Head of caudate nucleus (tissue), 42 donors: ENCODE measurements around the gene BRI3.

ENCODE experiments used
- DNase-seq, 42 donors: peaks; one replicate each; pipeline versions ENCODE4 v3.0.0 to v3.0.0-alpha.2; 2020 to 2021; ENCODE audit warnings: mixed read lengths in 7 of 42
- intact Hi-C: fragments of 100-400 bp; cut with DNase I; formaldehyde crosslinking; loops from one replicate; pipeline ENCODE4 v1.15.0; 2022

Gene BRI3, protein sequence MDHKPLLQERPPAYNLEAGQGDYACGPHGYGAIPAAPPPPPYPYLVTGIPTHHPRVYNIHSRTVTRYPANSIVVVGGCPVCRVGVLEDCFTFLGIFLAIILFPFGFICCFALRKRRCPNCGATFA

DNA sequence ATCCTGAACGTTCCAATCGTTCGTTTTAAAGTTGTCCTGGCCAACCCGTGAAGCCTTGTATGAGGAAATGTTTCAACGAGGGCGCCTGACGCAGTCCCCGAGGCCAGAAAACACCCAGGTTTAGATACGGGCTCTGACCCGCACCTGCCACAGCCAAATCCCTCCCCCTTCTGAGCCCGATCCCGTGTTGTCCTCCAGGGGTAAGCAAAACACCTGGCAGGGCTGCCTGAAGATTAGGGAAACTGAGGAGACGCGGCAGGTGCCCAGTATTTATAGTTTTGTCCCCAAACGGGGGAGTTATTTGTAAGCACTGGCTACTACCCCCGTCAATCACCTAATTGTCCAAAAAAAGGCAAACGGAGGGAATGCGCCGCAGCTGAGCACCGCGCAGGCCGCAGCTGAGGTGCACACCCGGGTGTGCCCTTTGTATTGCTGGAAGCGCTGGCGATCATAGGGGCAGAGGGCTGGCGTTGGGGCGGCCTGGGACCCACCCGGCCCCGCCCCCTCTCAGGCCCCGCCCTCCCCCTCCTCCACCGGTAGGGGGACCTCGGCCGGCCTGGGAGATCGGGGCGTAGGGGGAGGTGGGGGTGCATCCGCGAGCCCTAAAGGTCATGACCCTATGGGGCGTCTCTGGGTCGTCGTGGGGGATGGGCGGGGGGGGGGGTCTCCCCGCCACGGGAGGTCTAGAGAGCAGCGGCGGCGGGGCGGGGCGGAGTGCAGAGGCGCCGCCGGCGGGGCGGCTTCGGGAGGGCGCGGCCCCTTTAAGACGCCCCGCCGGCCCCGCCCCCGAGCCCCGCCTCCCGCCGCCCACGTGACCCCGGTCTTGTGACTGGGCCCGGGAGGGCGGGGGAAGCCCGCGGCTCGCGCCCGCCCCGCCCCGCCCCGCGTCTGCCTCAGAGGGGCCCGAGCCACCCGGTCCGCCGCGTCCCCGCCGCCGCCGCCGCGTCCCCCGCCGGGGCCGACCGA is at the start of gene BRI3:
Gene BRI3 (plus strand): TSS at position 896 of the 966 bp plus-strand sequence. CDS start 110 bp downstream, outside the sequence.
- intact Hi-C loops = loop anchor here (10.0 kb wide), 1 partner anchor 594 kb away; the partner anchor contains the start of genes TMEM130 and TRRAP
- peak; percentile 66 to 95 (median 88) for DNase-seq

DNA sequence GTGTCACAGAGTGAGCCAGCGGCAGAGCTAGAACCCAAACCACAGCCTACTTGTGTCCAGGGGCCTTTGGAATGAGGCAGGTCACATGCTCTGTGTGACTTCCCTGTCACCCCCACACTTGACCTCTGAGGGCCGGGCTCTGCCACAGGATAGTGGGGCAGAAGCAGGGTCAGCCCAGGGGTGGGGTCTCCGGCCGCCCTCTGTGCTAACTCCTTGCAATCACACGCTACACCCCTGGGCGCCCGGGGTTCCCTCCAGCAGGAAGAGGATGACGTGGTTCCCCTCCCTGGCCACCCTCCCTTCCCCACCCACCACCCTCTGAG is 49.3 kb upstream of the BRI3 start:
- no peak for DNase-seq
- intact Hi-C loops = no loop called here

DNA sequence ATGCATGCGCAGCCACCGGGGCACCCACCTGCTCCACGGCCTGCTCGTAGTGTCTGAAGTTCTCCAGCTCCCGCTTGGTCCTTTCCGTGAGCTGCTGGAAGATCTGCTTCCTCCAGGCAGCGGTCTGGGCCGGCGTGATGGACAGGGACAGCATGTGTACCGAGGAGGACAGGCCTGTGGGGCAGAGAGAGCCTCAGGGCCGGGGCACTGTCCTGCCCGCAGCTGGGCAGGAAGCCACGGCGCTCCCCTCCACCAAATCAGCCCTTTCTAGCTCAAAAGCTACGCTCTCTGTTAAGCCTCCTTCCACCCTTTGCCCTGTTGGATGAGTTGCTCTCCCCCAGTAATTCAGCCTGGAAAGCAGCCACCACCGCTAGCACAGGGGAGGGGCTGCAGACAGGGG is 48.7 kb upstream of the BRI3 start:
- intact Hi-C loops = no loop called here
- no peak for DNase-seq

DNA sequence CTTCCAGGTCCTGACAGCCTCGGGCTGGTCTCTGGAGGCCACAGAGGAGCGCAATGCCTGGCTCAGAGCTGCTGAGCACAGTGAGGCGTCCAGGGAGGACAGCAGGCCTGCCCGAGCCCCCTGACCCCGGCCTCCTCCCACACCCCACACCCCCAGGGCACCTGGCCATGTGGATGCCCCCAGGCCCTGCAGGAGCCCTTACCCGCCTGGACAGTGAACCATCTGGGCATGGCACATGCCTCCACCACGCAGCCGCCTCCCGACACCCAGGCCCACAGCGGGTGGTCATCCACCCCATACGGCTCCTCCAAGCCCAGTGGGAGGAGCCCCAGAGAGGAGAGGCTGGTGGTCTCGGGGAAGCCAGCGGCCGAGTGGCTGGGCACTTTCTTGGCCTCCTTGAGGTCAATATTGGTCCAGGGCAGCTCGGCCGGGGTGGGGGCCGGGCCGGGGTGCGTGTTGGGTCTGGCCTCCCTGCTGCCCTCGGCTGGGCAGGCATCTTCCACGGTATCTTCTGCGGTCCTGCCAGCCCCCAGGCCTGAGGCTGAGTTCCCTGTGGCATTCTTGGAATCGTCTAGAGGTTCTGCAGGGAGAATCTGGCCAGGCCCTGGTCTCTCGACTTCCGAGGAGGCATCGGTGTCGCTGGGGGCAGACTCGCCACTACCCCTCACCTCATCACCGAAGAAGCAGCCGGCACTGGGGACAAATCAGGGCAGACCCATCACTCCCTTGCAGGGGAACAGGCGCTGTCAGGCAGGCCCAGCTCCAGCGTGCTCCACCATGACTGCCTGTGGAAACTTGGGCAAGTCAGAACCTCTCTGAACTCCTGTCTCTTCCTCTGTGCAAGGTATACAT is 48.0 kb upstream of the BRI3 start:
- DNase-seq = no peak
- intact Hi-C loops = no loop called here

DNA sequence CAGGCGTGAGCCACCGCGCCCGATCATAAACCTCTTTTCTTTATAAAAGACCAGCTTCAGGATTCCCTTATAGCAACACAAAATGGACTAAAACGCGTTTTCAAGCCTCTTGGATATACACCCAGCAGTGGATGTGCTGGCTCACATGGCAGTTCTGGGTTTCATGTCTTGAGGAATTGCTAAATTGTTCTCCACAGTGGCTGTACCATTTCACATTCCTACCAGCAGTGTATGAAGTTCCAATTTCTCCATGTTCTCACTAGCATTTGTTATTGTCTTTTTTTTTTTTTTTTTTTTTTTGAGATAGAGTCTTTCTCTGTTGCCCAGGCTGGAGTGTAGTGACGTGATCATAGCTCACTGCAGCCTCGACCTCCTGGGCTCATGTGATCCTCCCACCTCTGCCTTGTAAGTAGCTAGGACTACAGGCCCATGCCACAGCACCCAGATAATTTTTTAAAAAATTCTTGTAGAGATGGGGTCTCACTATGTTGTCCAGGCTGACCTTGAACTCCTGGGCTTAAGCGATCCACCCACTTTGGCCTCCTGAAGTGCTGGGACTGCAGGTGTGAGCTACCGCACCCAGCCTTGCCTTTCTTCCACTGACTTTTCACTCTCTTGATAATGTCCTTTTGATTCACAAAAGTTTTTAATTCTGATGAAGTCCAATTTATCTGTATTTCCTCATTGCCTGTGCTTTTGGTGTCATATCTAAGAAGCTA is 46.9 kb upstream of the BRI3 start:
- intact Hi-C loops = no loop called here
- no peak for DNase-seq

DNA sequence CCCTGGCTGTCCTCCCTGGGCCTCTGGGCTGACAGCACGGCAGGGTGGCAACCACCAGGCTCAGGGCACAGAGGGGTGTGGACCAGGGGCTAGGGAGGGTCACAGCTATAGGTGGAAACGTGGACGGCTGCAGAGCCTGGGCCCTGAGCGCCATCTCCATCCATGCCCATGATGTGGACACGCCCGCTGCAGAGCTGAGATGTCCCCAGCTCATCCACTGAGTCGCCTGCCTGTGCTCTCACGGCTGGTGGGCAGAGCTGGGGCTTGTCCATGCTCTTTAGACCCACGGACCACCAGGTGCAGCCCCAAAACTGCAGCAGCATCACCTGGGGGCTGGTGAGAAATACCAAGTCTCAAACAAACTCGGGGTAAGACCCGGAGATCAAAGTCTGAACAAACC is 45.6 kb upstream of the BRI3 start:
- intact Hi-C loops = no loop called here
- no peak for DNase-seq

DNA sequence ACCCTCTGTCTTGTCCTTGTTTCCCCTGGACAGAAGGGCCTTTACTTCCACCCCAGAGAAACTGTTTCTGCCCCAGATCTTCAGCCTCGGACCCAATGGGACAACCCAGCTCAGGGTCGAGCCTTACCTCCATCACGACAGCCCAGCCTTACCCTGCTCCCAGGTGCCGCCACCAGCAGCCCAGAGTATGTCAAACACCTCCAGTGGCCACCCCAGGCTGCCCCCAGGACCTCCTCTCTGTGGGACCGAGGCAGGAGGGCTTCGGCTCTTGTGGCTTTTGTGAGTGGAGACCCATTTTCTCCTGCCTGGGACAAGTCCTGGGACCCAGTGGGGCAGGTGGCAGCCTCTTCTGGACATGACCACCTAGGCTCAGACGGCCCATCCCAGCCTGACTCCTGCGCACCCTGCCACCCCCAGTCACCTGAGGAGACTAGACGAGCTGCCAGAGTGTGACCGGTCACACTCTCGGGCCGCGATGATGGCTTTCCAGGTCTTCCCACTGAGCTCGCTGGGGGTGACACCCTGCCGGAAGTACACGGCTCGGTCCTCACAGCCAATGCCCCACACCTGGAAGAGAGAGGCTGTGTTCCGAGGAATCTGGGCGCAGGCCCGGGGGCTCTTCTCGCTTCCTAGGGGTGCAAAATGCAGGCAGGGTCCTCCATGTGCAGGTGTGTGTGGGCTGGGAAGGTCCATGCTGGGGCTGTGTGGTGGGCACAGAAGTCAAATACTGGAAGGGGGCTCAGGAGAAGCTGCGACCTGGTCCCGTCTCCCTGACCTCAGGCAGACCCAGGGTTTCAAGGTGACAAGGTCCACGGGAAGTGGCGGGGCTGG is 44.9 kb upstream of the BRI3 start:
- intact Hi-C loops = no loop called here
- DNase-seq = no peak

DNA sequence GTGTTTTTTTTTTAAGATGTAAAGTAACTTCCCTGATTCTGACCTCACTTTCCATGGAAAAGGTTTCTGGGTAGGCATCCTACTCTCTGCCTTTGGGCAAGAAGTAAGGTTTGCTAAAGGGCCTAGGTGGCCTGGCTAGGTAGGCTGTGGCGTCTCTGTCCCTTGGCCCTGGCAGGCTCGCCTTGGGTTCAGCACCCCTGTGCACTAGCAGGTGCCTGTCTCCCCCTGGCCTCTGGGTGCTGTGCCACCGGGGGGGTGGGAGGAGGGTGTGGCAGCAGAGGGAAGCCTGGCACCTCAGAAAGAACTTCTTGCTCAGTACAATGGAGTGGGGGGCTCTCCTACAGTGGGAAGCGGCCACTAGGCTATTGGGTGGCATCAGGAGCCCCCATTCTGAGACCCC is 43.4 kb upstream of the BRI3 start:
- intact Hi-C loops = no loop called here
- DNase-seq = no peak

DNA sequence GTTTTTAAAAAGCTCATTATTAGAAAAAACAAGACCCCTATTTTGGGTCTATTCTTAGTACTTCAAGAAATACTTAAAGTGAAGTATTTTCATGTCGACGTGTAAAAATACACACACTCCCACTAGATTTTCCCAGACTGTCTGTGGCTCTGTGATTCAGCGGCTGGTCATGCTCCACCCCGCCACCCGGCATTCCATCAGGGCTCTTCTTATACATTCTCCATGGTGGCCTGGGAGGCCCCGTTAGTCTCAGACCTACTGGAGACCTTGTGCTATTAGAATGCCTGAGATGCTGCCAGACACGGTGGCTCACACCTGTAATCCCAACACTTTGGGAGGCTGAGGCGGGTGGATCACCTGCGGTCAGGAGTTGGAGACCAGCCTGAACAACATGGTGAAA is 42.5 kb upstream of the BRI3 start:
- intact Hi-C loops = no loop called here
- DNase-seq = no peak

DNA sequence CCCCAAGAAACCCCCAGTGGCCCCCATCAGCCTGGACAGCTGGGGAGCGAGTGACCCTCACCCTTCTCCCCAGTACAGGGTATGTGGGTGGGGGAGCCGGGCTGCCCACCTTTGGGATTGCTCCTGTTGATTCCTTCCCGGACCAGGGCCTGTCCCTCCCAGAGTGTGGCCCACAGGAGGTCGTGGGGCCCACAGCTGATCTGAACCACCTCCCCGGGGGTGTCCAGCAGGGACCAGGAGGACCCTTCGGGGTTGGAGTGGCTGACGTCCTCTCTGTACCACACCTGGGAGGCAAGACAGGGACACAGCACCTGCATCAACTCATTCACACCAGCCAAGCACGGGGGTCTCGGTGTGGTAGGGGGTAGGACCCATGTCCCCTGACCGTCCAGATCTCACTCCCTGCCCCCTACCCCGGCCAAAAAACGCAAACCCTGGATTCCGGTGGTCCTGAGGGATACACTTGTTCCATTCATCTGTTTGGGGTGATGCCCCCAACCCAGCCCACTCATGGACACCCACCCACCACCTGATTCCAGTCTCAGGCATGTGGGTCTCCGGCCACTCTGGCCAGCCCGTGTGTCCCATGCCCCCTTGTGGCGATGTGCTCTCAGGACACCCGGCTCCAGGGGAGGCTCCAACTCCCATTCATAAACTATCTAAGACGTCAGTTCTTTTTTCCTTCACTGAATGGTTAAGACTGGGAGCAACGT is 40.4 kb upstream of the BRI3 start:
- intact Hi-C loops = no loop called here
- peak in 39 of 42 donors; percentile 9 to 79 (median 48) for DNase-seq

DNA sequence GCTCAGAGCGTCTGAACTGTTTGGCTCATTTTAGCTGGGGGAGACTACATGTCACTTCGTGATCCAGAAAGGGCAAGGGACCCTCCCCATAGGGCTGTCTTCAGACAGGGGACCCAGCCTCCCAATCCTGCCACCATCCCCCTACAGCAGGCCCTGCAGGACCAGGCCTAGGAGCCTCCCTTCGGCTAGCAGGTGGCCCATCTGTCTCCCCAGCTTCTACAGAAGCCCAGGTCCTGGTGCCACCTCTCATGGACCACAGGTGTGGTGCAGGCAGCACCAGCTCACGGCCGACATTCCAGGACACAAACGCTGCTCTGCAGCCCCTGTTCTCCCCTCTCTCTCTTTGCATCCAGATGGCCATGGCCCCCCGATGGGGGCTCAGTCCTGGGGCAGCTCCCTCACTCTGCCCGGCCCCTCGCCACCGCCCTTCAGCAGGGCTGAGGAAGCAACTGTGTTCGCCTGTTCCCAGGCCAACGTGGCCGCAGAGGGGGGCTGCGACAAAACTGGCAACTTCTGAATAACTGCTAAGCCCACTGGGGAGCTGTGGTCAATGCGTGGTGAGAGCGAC is 39.7 kb upstream of the BRI3 start:
- DNase-seq = no peak

DNA sequence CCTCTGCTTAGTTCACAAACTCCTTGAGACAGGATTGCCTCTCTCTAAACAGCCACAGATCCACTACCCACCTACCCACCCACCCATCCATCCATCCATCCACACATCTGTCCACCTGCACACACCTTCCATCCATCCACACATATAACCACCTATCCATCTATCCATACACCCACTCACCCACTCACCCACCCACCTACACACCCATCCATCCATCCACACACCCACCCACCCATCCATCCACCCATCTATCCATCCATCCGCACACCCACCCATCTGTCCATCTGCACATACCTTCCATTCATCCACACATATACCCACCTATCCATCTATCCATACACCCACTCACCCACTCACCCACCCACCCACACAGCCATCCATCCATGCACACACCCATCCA is 39.1 kb upstream of the BRI3 start:
- DNase-seq = no peak
- intact Hi-C loops = no loop called here

More for the DNA sequence above, 39.7 kb upstream of the BRI3 start:
- intact Hi-C loops = no loop called here

DNA sequence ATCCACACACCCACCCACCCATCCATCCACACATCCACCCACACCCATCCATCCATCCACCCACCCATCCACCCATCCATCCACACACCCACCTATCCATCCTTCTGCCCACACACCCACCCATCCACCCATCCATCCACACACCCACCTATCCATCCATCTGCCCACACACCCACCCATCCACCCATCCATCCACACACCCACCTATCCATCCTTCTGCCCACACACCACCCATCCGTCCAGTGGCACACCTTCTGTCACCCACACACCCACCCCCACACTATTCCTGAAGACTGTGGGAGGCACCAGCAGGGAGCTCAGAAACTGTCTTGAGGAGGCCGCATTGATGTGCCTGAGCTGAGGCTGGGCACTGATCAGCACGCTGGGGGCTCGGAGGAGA is 38.6 kb upstream of the BRI3 start:
- intact Hi-C loops = no loop called here
- DNase-seq = no peak

DNA sequence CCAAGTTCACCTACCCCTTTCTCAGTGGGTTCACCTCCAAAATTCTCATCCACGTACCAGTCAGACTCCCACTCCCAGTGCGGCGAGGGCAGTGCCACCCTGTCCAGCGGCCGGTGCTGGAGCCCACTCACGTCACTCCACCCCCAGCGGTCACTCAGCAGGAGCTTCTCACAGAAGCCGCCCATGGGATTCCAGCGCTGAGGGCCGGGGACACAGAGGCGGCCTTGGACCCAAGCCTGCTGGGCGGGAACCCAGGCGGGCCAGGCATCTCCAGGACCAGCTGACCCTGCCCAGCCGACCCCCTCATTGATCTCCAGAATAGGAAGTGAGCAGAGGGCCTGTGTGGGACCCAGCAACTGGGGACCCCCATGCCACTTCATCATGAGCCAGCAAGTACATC is 36.6 kb upstream of the BRI3 start:
- intact Hi-C loops = no loop called here
- DNase-seq = no peak

DNA sequence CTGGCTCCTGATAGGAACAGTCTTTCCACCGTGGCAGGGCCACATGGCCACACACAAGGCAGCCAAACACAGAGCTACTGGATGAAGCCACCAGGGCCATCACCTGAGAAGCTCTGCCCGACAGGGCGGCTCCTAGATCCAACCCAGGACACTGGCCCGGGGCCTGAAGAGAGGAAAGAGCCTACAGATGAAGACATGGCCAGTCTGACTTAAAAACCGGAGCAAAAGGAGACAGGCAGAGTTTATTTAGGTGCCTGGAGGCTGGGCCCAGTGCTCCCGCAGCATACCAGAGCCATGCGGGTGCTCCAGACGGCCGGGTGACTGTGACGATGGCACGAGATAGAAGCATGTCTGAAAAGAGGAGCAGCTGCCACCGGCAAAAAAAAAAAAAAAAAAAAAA is 33.3 kb upstream of the BRI3 start:
- intact Hi-C loops = no loop called here
- DNase-seq = no peak

DNA sequence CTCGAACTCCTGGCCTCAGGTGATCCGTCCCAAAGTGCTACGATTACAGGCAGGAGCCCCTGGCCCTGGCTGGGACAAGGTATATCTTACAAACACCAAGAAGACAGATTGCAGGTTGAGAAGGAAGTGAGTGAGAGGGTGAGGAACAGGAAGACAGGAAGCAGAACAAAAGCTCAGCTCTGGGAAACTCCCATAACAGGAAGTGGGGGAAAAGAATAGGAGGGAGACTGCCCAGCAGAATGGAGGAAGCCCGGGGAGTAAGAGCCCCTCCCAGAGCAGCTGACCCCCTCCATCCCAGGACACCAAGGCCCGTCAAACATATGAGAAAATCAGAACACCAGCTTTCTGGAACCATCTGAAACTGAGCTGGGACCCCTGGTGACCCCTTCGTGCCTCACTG is 32.4 kb upstream of the BRI3 start:
- DNase-seq = no peak
- intact Hi-C loops = no loop called here

DNA sequence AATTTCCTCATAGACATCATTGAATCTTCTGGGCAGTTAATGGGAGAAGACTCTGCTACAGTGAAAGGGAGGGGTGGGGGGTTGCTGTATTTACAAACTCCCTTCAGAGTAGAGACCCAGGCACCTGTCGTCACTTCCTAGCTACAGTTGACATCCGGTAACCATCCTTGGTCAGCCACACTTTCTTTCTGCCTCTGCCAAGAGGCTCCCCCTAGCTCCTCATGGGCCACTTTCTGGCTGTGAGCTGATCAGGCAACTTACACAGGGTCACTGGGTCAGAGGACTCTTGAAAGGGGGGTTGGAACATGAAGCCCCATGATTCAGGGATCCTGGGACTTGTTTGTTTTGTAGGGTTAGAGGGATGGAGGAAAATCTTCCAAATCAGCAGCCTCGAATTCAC is 30.7 kb upstream of the BRI3 start:
- intact Hi-C loops = no loop called here
- no peak for DNase-seq

DNA sequence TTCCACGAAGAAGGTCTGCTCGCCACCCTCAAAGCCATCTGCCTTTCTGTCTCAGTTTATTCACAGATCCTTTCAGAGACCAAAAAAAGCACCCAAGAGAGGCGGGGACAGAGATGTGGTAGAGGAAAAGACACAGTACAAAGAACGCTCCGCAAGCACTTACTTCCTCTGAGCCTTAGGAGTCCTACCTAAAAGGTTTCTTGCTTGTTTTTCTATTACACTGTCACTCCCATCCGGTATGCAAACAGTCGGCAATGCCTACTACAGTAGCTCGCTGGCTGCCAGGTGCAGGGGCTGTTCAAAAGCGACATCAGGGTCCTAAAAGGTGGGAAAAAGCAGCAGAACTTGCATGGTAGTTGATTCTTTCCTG is 30.3 kb upstream of the BRI3 start:
- intact Hi-C loops = no loop called here
- peak in 9 of 42 donors; percentile 6 to 43 (median 13) for DNase-seq
